HEK293 (cell line): Measurements from ENCODE around the gene LIME1.

ENCODE experiments used
- CTCF ChIA-PET: fragments of 350-600 bp; formaldehyde crosslinking; extraction: SDS; loops from one replicate; lab custom pipeline; 2021; ENCODE audit warnings: antibody characterized with exemption; lab: Yijun Ruan, JAX
- POLR2A ChIA-PET: fragments of 300-600 bp; formaldehyde crosslinking; extraction: SDS; loops from one replicate; lab custom pipeline; 2020; ENCODE audit warnings: antibody characterized with exemption, inconsistent platforms; lab: Yijun Ruan, JAX
- H3K27ac ChIP-seq: fragments of 200-500 bp; sonication (Bioruptor generic); 2 replicates; pipeline ENCODE4 v1.5.1; 2014; ENCODE audit warnings: low read depth, low read length, control low read depth, inconsistent platforms; ENCODE audit errors: extremely low read depth
- H3K36me3 ChIP-seq, 2 experiments: fragments of 200-500 bp in 1 of 2; sonication (Bioruptor generic) in 1 of 2; 1 replicate in 1 of 2; 2 replicates in 1 of 2; pipeline ENCODE4 v1.5.1; 2014 to 2017; ENCODE audit warnings: inconsistent platforms in 2 of 2, low read length in 2 of 2; ENCODE audit not compliant: control insufficient read depth in 2 of 2, insufficient read depth in 1 of 2
- H3K4me1 ChIP-seq: fragments of 200-500 bp; sonication (Bioruptor generic); 2 replicates; pipeline ENCODE4 v1.5.1; 2014; ENCODE audit warnings: mild to moderate bottlenecking, low read length, inconsistent platforms; ENCODE audit not compliant: control insufficient read depth, insufficient read depth
- H3K4me3 ChIP-seq: 2 replicates; pipeline ENCODE4 v1.5.1; 2011; ENCODE audit warnings: low read depth, mild to moderate bottlenecking, control low read depth, low read length, moderate library complexity
- H3K9me3 ChIP-seq: fragments of 200-500 bp; sonication (Bioruptor generic); 2 replicates; pipeline ENCODE4 v1.5.1; 2014; ENCODE audit warnings: low read depth, low read length, inconsistent platforms; ENCODE audit not compliant: control insufficient read depth, insufficient read depth
- AEBP2 ChIP-seq: fragments of 450-650 bp; formaldehyde crosslinking; IDR thresholded peaks from 2 replicates; pipeline ENCODE4 v1.5.1; 2016; ENCODE audit warnings: missing biosample characterization, missing genetic modification characterization, borderline replicate concordance
- GLI4 ChIP-seq: fragments of 450-650 bp; formaldehyde crosslinking; IDR thresholded peaks from 2 replicates; pipeline ENCODE4 v1.5.1; 2016; ENCODE audit warnings: missing biosample characterization, missing genetic modification characterization
- KLF17 ChIP-seq: fragments of 450-650 bp; formaldehyde crosslinking; IDR thresholded peaks from 2 replicates; pipeline ENCODE4 v1.5.1; 2016; ENCODE audit warnings: missing biosample characterization, missing genetic modification characterization
- OSR2 ChIP-seq: fragments of 450-650 bp; formaldehyde crosslinking; IDR thresholded peaks from 2 replicates; pipeline ENCODE4 v1.5.1; 2016; ENCODE audit warnings: missing biosample characterization, missing genetic modification characterization
- SCRT2 ChIP-seq: fragments of 450-650 bp; formaldehyde crosslinking; IDR thresholded peaks from 2 replicates; pipeline ENCODE4 v1.5.1; 2016; ENCODE audit warnings: missing biosample characterization, missing genetic modification characterization
- ZBTB1 ChIP-seq: fragments of 450-650 bp; formaldehyde crosslinking; IDR thresholded peaks from 2 replicates; pipeline ENCODE4 v1.5.1; 2016; ENCODE audit warnings: missing biosample characterization, missing genetic modification characterization
- ZBTB26 ChIP-seq: fragments of 450-650 bp; formaldehyde crosslinking; optimal IDR thresholded peaks from 2 replicates; pipeline ENCODE3; 2016; ENCODE audit warnings: missing biosample characterization, mild to moderate bottlenecking, missing genetic modification characterization
- ZFP3 ChIP-seq: fragments of 450-650 bp; formaldehyde crosslinking; IDR thresholded peaks from 2 replicates; pipeline ENCODE4 v1.5.1; 2016; ENCODE audit warnings: low read depth, missing biosample characterization, missing genetic modification characterization
- ZIC2 ChIP-seq: fragments of 450-650 bp; formaldehyde crosslinking; IDR thresholded peaks from 2 replicates; pipeline ENCODE4 v1.5.1; 2016; ENCODE audit warnings: missing biosample characterization, missing genetic modification characterization
- ZNF157 ChIP-seq: fragments of 450-650 bp; formaldehyde crosslinking; IDR thresholded peaks from 2 replicates; pipeline ENCODE4 v1.5.1; 2016; ENCODE audit warnings: missing biosample characterization, missing genetic modification characterization
- ZNF184 ChIP-seq: fragments of 450-650 bp; IDR thresholded peaks from 2 replicates; pipeline ENCODE4 v1.5.1; 2018; ENCODE audit warnings: missing biosample characterization, mild to moderate bottlenecking, missing genetic modification characterization
- ZNF223 ChIP-seq: fragments of 450-650 bp; formaldehyde crosslinking; IDR thresholded peaks from 2 replicates; pipeline ENCODE4 v1.5.1; 2016; ENCODE audit warnings: missing biosample characterization, missing genetic modification characterization
- ZNF335 ChIP-seq: fragments of 450-650 bp; formaldehyde crosslinking; conservative IDR thresholded peaks from 2 replicates; pipeline ENCODE4 v1.5.1; 2016; ENCODE audit warnings: missing biosample characterization, missing genetic modification characterization
- ZNF341 ChIP-seq: fragments of 450-650 bp; formaldehyde crosslinking; IDR thresholded peaks from 2 replicates; pipeline ENCODE4; 2016; ENCODE audit warnings: low read depth, missing biosample characterization, missing genetic modification characterization
- ZNF404 ChIP-seq: fragments of 450-650 bp; formaldehyde crosslinking; IDR thresholded peaks from 2 replicates; pipeline ENCODE4 v1.5.1; 2017; ENCODE audit warnings: missing biosample characterization, missing genetic modification characterization
- ZNF449 ChIP-seq: fragments of 450-650 bp; formaldehyde crosslinking; IDR thresholded peaks from 2 replicates; pipeline ENCODE4 v1.5.1; 2017; ENCODE audit warnings: missing biosample characterization, mild to moderate bottlenecking, missing genetic modification characterization, moderate library complexity
- ZNF488 ChIP-seq: fragments of 450-650 bp; formaldehyde crosslinking; IDR thresholded peaks from 2 replicates; pipeline ENCODE4 v1.5.1; 2016; ENCODE audit warnings: missing biosample characterization, missing genetic modification characterization
- ZNF514 ChIP-seq: fragments of 450-650 bp; formaldehyde crosslinking; IDR thresholded peaks from 2 replicates; pipeline ENCODE4 v1.5.1; 2016; ENCODE audit warnings: missing biosample characterization, missing genetic modification characterization
- ZNF530 ChIP-seq: fragments of 450-650 bp; formaldehyde crosslinking; IDR thresholded peaks from 2 replicates; pipeline ENCODE4 v1.5.1; 2016; ENCODE audit warnings: low read depth, missing biosample characterization, missing genetic modification characterization
- ZNF571 ChIP-seq: fragments of 450-650 bp; formaldehyde crosslinking; IDR thresholded peaks from 2 replicates; pipeline ENCODE4 v1.5.0; 2017; ENCODE audit warnings: missing biosample characterization, missing genetic modification characterization
- ZNF585B ChIP-seq: fragments of 450-650 bp; formaldehyde crosslinking; IDR thresholded peaks from 2 replicates; pipeline ENCODE4 v1.5.1; 2016; ENCODE audit warnings: missing biosample characterization, missing genetic modification characterization
- ZNF600 ChIP-seq: fragments of 450-650 bp; formaldehyde crosslinking; IDR thresholded peaks from 2 replicates; pipeline ENCODE4 v1.5.1; 2016; ENCODE audit warnings: missing biosample characterization, missing genetic modification characterization
- ZNF623 ChIP-seq: fragments of 450-650 bp; formaldehyde crosslinking; IDR thresholded peaks from 2 replicates; pipeline ENCODE4 v1.5.1; 2016; ENCODE audit warnings: missing biosample characterization, missing genetic modification characterization
- ZNF639 ChIP-seq: fragments of 450-650 bp; formaldehyde crosslinking; IDR thresholded peaks from 2 replicates; pipeline ENCODE4 v1.5.1; 2016; ENCODE audit warnings: missing biosample characterization, missing genetic modification characterization
- ZNF660 ChIP-seq: fragments of 450-650 bp; IDR thresholded peaks from 2 replicates; pipeline ENCODE4 v1.5.1; 2018; ENCODE audit warnings: missing biosample characterization, mild to moderate bottlenecking, missing genetic modification characterization
- ZNF776 ChIP-seq: fragments of 450-650 bp; formaldehyde crosslinking; IDR thresholded peaks from 2 replicates; pipeline ENCODE4 v1.5.0; 2017; ENCODE audit warnings: missing biosample characterization, missing genetic modification characterization, borderline replicate concordance
- ZNF792 ChIP-seq: fragments of 450-650 bp; formaldehyde crosslinking; IDR thresholded peaks from 2 replicates; pipeline ENCODE4 v1.5.1; 2016; ENCODE audit warnings: missing biosample characterization, missing genetic modification characterization
- ZNF837 ChIP-seq: fragments of 450-650 bp; formaldehyde crosslinking; IDR thresholded peaks from 2 replicates; pipeline ENCODE4 v1.5.1; 2016; ENCODE audit warnings: missing biosample characterization, missing genetic modification characterization

LIME1 gene

GRCh38 chr20:63707558-63708300 is 28.7 kb upstream of the LIME1 start, which contains the start of the genes ARFRP1 and ZGPAT (continued):
- TF ChIP-seq ZNF639 (tag by site-specific recombination) (no peak), ZIC2 (tag by site-specific recombination) (0 out of 2 replicates have a peak, but pooled peaks have one; percentile 10), ZNF792 (tag by site-specific recombination) (no peak), ZBTB1 (no peak), ZNF488 (no peak), ZNF514 (no peak), ZNF585B (tag by site-specific recombination) (no peak), ZNF600 (no peak; the same call in 1 of the 2 replicates), OSR2 (tag by site-specific recombination) (no peak; the same call in 1 of the 2 replicates), ZNF184 (tag by site-specific recombination) (no peak), ZFP3 (no peak), SCRT2 (tag by site-specific recombination) (no peak), ZNF660 (tag by site-specific recombination) (no peak), ZNF223 (tag by site-specific recombination) (no peak), ZNF530 (tag by site-specific recombination) (no peak)
- TF ChIP-seq, all 188 proteins: peak for 43

GRCh38 chr20:63708301-63709148 is 27.9 kb upstream of the LIME1 start:
- CTCF ChIA-PET = interaction anchor here (0.6 to 0.8 kb wide), 6 partner anchors 25 to 1069 kb away, joined by 3 to 4 read pairs (median 3); no protein-coding TSS in a partner anchor
- TF ChIP-seq ZNF335 = peak; percentile 67
- TF ChIP-seq ZNF837 (tag by site-specific recombination) = no peak
- TF ChIP-seq GLI4 (tag by site-specific recombination) = no peak
- TF ChIP-seq ZNF157 = no peak
- TF ChIP-seq ZBTB26 (tag by site-specific recombination) = peak; percentile 21
- no peak for TF ChIP-seq ZNF600
- TF ChIP-seq ZNF404 (tag by site-specific recombination) = no peak
- TF ChIP-seq ZNF776 (tag by site-specific recombination) = no peak
- no peak for TF ChIP-seq KLF17 (tag by site-specific recombination)
- TF ChIP-seq OSR2 (tag by site-specific recombination) = no peak
- no peak for TF ChIP-seq ZNF571
- TF ChIP-seq ZNF623 (tag by site-specific recombination) = no peak
- TF ChIP-seq AEBP2 (tag by site-specific recombination) = no peak
- peak; percentile 30 for TF ChIP-seq SCRT2 (tag by site-specific recombination)
- no peak for TF ChIP-seq ZNF449 (tag by site-specific recombination)
- TF ChIP-seq ZNF341 (tag by site-specific recombination) = peak; percentile 66

More at GRCh38 chr20:63708301-63709148, 27.9 kb upstream of the LIME1 start:
- Histone ChIP-seq H3K9me3 (no peaks in the 10 kb centered on the region), H3K4me1 (0 out of 2 replicates have a peak, but pooled peaks cover 3% of the 10 kb centered on the region), H3K4me3 (peak overlapping the region; percentile 81), H3K27ac (peak overlapping the region; percentile 71; the same call in 1 of the 2 replicates), H3K36me3 (peaks cover 39 to 72% of the 10 kb centered on the region in 2 experiments)
- POLR2A ChIA-PET = interaction anchor here (0.5 to 3.3 kb wide), 15 partner anchors 10 to 272 kb away, joined by 3 to 16 read pairs (median 6); partner anchors contain the start of genes DNAJC5, LIME1, PRPF6 and RTEL1
